OCI-LY1 (cell line): Measurements from ENCODE around the gene NLE1.

Source experiments
- EZH2 ChIP-seq: fragments of 200-600 bp; sonication (generic), shearing (Covaris generic); IDR thresholded peaks from 2 replicates; pipeline ENCODE4 v1.8.0; 2017; ENCODE audit warnings: borderline replicate concordance, mixed run types, mild to moderate bottlenecking, antibody characterized with exemption, low read length, moderate library complexity, mixed read lengths
- TF ChIP-seq, protein P1 (sequence below): fragments of 200-600 bp; sonication (generic), shearing (Covaris generic); IDR thresholded peaks from 2 replicates; pipeline ENCODE4 v1.5.1; 2017; ENCODE audit warnings: mild to moderate bottlenecking, antibody characterized with exemption, low read length, moderate library complexity, mixed read lengths

DNA sequence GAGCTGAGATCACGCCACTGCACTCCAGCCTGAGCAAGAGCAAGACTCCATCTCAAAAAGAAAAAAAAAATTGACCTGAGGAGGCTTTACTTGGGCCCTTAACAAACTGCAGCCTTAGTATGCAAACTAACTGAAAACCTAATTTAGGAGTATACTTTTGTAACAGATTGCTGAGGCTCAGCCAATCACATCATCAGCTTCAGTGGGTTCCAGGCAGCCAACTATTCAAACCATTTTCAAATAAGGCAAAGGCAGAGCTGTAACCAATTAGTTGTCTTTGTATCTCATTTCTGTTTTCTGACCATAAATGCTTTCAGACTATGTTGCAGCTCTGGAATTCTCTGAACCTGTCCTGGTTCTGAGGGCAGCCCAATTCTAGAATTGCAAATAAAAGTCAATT lies 46.4 kb downstream of the NLE1 start:
- TF ChIP-seq, protein P1, sequence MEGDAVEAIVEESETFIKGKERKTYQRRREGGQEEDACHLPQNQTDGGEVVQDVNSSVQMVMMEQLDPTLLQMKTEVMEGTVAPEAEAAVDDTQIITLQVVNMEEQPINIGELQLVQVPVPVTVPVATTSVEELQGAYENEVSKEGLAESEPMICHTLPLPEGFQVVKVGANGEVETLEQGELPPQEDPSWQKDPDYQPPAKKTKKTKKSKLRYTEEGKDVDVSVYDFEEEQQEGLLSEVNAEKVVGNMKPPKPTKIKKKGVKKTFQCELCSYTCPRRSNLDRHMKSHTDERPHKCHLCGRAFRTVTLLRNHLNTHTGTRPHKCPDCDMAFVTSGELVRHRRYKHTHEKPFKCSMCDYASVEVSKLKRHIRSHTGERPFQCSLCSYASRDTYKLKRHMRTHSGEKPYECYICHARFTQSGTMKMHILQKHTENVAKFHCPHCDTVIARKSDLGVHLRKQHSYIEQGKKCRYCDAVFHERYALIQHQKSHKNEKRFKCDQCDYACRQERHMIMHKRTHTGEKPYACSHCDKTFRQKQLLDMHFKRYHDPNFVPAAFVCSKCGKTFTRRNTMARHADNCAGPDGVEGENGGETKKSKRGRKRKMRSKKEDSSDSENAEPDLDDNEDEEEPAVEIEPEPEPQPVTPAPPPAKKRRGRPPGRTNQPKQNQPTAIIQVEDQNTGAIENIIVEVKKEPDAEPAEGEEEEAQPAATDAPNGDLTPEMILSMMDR: no peak
- no peak for TF ChIP-seq EZH2
